Erythroblast (primary cell): Measurements from ENCODE around the gene PRAMEF10.
"Not testable (repeated sequence)": the region's sequence is repeated elsewhere in the genome, so short reads cannot be mapped to it uniquely, and the experiment has no call there.

ENCODE experiments used
- GATA1 ChIP-seq: IDR thresholded peaks from 2 replicates; pipeline ENCODE4 v1.6.1; 2011; ENCODE audit warnings: low read depth, mild to moderate bottlenecking, control low read depth, low read length, moderate library complexity
- POLR2A ChIP-seq: IDR thresholded peaks from 2 replicates; pipeline ENCODE4 v1.6.1; 2011; ENCODE audit warnings: mild to moderate bottlenecking, low read length

DNA sequence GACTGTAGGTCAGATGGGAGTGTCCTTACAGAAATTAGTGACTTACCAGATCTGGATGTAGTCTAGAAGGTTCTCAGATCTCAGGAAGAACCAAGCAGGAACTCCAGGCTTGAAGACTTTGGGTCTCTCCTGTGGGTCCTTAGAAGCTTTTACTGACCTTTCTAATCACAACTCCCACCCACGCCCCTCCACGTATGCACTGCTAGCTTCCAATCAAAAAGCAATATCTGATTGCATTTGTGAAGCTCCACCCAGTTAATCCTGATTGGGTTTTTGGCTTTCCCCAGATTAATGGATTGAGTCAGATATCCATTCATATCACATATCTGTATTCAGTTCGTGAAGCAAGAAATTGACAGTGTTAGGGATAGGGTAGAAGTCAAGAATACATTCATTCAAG is 12.0 kb downstream of the PRAMEF10 start, which contains the start of gene PRAMEF4:
- not testable (repeated sequence) for TF ChIP-seq POLR2A, GATA1
